HUDEP-2 (cell line): ENCODE data around the gene HABP2.

Source experiments
- DNase-seq, 76 experiments: peaks; one replicate each; lab custom pipeline; 2025; ENCODE audit not compliant: unreplicated experiment in 76 of 76; lab: John Stamatoyannopoulos, UW

HABP2 gene

DNA sequence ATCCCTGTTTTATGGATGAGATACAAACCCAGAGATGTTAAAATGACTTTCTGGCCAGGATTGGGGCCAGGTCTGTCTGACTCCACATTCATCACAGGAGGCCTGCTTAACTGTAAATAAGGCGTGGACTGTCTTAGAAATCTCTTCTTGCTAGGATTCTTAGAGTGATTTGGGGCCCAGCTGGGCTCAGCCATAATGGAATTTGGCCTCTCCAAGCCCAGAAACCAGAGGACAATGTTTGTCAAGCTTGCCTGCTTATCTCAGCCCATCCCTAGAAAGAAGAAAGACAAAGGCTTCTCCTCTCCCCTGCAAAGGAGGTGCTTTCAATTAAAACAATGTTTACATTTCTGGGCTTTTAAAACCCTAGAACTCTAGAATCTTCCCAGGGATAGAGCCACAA is 2.9 kb downstream of the HABP2 start:
- no peak for DNase-seq

DNA sequence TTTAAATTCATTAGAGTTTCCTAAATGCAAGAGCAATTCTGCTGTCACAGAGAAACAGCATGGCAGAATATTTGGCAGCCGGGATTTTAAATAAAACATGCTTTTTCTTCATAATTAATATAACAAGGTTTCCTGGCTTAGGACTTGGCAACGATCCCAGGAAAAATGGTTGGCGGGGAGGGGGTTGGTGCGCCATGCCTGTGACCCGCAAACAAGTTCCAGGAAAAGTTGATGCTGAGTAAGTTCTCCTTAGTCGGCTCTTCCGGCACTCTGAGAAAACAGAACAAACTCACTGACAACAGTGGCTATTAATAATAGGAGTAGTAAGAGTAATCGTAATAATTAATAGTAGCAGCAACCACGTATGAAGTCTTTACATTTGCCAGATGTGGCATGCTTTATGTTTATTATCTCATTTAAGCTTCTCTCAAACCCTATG is 4.6 kb downstream of the HABP2 start:
- no peak for DNase-seq

DNA sequence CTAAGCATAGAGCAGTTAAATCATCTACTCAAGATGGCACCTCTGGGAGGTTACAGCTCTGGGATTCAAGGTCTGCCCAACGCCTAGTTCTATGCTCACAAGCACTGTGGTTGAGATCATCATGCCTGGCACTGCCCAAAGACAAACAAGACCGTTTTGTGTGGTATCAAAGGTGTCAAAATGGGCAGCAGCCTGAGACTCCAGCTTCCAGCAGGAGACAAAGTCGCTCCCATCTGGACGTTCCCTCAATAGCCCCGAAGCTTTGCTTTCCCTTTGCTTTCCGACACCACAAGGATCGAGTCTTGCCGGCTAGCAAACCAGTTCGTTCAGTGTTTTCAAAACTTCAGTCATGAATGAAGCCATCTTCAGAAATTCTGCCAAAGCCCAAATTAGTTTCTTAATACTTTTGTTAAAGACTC is 5.1 kb downstream of the HABP2 start:
- no peak for DNase-seq

DNA sequence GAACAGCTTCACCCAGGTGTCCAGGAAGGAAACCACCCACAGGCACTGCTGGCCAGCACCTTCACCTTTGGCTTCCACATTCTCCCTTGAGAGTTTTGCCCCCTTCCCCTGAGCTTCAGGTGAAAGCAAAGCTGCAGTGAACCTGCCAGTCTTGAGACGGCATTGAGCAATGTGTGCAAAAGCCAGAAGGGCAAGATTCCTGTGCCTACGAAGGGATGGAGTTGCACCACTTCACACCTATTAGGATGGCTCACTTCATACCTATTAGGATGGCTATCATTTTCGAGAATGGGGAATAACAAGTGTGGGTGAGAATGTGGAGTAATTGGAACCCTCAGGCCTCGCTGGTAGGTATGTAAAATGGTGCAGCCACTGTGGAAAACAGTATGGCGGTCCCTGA is 7.2 kb downstream of the HABP2 start:
- no peak for DNase-seq

DNA sequence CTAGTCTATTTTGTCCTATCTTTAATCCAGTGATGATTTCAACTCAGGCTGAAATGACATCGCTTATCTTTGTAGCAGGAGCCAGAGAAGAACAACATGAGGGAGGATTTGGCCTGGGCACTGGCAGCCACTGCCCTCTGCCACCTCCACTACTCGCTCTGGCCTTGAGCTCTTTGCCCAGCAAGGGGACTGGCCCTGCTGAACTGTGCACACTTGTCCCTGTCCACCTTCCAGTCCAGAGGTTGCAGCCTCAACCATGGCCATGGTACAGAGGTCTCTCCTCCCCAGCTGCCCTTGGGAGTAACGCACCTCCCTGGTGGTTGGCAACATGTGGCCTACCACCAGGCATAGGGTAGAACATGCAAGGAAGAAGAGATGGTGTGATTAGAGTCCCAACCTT is 8.4 kb downstream of the HABP2 start:
- no peak for DNase-seq

DNA sequence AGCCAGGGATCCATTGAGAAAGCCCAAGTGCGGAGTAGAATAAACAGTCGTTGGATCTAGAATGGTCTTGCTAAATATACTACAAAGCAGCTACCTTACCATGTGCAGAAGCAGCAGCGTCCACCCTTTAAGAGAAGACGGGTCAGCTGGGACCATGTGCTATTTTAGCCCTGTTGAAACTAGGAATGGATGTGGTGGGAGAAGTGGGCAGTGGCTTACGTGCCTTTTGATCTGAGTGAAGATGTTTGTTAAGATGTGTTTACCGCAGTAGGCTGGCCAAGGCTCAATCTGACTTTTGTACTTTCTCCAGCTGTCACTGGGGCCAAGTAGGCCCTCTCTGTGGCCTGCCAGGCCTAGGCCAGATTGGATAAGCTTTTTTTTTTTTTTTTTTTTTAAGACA is 9.2 kb downstream of the HABP2 start:
- no peak for DNase-seq

DNA sequence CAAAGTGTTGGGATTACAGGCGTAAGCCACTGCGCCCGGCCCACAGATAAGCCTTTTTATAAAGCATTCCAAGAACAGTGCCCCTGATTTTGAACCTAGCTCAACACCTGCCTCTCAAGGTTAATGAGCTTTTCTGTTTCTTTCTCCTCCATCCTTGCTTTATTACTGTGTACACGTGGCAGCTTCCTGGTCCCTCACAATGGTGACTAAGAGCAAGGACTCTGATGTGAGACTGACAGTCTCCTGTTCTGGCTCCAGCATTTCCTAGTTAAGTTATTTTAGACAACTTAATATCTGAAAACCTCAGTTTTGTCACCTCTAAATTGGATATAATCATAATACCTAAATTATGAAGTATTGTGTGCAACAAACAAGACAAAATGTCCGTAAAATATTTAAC is 9.9 kb downstream of the HABP2 start:
- DNase-seq, result no peak

DNA sequence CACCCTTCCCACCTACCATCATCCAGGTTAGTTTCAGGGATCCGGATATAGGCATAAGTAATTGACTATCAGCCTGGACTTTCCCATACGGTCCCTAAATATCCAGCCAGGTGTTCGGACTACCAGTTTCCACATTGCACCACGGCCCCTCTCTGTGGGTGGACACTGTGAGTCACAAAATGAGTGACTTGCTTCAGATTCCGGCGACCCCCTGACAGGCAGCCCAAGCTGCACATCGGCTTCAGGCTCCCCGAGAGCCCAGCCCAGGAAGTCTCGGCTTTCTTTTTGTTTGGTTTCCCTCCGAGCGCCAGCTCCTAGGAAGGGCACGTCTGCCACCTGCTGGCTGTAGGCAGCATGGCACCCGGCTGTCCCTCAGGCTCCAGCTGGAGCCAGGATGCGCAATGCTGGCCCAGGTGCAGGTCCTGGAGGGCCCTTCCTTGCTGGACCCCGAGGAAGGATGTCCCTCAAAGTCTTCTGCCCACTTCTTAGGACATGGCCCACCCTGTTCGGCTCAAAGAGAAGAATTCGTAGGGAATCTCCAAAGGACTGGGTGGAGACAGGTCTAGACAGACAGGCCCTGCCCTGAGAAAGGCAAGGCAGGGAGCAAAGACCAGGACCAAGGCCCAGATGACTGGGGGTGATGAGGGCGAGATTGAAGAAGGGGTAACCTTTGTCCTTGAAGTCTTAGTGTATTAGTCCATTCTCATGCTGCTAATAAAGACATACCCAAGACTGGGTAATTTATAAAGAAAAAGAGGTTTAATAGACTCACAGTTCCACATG is 10.6 kb downstream of the HABP2 start:
- peak in 55 of 76 experiments; percentile 2 to 63 (median 30) for DNase-seq

DNA sequence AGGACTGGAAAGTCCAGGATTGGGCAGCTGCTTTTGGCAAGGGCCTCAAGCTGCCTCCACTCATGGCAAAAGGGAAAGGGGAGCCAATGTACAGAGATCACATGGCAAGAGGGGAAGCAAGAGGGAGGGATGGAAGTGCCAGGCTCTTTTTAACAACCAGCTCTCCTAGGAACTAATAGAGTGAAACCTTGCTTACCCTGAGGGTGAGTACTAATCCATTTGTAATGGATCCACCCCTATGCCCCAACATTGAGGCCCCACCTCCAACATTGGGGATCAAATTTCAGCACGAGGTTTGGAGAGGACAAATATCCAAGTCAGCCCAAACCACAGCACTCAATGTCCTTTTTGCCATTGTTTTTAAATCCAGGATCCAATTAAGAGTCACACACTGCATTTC is 12.5 kb downstream of the HABP2 start:
- DNase-seq, result no peak

DNA sequence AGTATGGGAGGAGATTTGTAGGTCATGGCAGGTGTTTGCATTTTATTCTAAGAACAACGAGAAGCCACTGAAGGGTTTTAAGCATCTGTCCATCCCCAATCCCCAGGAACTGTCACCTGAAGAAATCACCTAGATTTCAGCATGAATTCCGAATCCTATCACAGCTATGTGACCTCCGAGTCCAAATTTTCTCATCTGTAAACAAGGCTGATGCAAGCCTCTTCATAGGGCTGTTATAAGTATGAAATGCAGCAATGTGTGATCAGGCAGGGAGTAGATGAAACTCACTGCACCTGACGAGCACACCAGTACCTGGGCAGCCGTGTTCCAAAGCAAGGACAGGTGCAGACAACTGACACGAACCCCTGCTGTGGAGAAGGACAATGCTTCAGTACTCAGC is 14.0 kb downstream of the HABP2 start:
- no peak for DNase-seq

DNA sequence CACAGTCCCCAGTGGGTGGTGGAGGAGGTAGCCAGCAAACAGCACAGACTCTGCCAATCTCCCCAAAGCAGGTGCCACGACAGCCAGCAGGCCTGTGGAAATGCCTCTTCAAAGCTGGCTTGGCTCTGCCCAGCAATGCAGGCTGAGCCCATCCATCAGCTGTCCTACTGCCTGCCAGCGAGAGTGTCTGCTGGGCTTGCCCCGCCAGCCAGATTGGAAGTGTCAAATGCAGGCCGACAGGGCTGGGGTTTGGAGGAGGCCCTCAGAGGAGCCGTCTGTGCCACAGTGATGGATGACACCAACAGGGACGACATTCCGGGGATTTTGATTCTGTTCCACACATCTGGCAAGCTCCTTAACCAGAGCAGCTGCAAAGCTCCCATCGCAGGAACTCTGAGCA is 16.7 kb downstream of the HABP2 start:
- no peak for DNase-seq

DNA sequence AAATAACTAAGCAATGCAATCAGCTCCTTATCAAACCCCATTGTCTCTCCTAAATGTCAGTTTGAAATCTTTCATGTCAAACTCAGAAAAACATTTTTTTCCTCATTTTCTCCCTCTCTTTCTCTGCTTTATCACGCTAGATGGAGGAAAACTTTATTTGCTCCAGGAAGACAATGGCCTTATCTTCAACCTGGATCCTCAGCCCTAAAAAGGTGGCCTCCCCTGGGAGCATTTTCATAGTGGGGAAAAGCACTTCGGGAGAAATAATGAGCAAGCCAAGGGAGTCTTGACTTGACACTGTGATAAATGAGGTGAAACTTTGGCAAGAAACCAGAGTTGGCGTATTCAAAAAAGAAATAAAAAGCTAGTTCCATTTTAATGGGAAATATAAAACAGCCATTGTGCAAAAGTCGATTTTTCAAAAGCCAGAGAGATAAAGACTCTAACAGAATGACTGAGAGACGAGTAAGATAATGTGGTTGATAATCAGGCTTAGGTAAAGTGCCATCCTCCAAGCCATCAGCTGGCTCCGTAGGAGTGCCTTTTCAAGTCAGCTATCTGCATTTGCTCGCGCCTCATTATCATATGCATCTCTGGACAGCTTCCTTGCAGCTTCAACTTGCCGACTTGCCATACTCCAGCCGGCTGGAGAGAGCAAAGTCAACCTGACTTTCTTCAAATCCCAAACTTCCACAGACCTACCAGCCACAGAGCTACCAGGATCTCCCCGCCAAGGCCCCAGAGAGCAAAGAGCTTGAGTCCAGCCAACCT is 19.9 kb downstream of the HABP2 start:
- no peak for DNase-seq

DNA sequence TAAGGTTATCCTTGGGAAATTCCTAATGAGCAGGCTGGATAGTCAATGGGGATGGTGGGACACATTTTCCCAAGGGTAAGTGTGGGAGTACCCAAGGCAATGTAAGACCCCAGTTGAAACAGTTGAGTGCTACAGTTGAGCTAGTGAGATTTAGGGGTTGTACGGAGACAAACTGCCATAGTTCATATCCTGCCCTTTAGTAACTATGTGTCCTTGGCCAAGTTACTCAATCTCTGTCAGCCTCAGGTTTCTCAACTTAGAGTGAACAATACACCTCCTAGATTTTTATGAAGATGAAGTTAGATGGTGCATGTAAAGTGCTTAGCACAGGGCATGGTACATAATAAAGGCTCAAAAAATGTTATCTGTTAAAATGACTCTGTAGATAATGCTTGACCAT is 20.5 kb downstream of the HABP2 start:
- no peak for DNase-seq

DNA sequence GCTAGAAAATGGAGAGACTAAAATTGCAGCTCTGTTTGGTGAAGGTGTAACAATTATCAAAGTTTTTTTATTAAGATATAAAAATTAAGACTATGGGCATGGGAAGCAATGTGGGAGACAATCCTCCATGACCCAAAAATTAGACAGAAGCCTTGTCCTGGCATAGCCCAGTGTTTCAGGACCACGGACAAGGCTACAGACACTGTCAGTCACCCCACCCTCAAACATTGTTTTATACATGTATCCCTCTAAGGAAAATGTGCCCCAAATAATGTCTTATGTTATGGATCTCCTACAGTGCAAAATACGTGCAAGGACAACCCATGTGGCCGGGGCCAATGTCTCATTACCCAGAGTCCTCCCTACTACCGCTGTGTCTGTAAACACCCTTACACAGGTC is 24.0 kb downstream of the HABP2 start:
- peak in 11 of 76 experiments; percentile 1 to 21 (median 6) for DNase-seq

DNA sequence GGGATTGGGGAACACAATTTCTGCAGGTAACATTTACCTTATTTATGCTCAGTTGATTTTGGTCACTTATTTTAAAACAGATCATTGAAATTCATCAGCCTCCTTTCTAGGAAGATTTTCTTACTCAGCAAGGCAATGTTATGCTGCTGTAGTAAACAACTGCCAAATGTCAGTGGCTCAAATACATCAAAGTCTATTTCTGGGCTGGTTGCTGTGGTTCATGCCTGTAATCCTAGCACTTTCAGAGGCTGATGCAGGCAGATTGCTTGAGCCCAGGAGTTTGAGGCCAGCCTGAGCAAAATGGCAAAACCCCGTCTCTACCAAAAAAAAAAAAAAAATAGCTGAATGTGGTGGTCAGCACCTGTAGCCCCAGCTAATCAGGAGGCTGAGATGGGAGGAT is 25.9 kb downstream of the HABP2 start:
- DNase-seq, result no peak

DNA sequence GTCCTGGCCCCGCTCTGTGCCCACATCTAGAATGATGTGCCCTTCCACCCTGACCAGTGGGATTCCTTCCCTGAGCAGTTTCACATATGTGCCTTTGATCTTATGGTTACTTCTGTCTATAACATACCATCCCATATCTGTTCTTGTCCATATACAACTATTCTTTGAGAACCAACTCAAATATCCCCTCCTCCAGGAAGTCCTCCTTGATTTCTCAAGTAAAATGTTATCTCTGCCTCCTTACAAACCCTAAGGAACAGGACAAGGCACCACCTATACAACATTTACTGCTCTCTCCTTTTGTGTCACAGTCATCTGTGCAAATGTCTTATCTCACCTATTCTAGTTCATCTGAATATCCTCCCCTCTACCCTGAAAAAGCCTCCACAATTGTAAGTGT is 28.2 kb downstream of the HABP2 start:
- DNase-seq, result no peak

DNA sequence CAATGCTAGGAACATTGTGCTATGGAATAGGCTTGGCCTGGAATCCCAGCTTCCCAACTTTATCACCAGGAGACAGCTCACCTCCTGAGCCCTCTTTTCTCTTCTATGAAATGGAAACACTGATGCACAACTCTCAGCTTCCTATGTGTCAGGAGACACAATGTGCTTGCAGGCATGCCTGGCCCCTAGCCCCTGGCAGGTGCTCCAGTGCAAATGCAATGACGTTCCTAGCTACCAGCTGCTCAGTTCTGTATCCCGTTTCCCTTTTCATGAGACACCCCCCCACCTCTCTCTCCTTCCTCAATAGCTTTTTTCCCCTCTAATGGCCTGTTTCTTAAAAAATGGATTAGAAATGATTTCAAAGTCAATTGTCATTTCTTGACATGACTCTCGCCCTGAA is 30.7 kb downstream of the HABP2 start:
- no peak for DNase-seq

DNA sequence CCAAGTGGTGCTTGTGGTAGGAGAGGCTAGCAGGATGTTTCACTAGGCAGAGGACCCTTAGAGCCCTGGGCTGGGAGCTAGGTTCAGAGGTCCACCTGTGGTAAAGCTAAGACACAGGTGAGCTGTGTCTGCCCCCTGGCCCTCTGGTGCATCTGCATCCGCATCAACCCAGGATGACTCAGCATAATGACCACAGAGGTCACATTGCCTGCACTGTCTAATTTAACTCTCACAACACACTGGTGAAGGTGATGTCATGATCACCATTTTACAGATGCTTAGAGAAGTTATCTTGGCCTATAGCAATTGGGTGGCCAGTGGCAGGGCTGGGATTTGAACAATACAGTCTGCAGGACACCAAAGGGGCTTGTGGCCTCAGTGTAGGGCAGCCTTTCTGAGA is 33.1 kb downstream of the HABP2 start:
- no peak for DNase-seq

DNA sequence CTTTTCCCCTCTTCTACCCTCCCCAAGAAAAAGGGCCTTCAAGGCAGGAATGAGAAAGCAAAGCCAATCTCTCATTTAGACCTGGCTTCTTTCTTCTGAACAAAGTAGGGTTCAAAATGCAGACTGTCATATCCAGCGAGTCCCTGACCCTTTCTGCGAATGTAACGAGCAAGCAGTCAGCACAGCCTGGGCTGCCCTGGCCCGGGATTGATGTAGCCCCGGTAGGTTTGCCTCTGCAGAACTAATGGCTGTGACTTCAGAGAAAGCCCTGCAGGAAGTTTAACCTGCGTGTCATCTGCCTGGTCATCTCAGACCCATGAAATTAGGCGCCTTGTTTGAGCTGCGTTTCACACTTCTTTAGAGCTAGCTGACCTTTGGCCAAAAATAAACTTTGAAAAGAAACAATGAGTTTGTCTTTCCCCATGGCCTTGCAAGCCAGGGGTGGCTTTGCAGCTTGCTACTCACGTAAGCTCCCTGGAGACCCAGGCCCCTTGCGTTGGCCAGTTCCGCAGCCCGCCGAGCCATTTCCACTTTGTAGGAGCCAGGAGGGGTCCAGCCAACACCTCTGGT is 36.4 kb downstream of the HABP2 start:
- no peak for DNase-seq

DNA sequence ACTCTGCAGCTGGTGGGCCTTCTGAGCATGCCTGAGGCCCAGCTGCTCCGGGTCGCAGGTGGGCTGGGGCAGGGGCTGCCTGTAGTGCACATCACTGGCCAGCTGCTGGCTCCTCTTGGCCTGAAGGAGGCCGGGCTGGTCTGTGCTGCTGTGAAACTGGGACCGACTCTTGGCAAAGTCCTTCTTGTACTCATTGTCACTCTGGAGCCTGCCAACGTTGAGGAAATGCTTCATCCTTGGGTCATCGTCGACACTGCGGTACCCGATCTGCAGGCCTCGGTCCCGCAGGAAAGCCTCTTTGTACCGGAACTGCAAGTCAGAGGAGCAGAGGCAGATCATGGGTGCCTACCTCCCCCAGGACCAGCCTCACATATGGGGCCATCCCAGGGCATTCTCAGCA is 37.7 kb downstream of the HABP2 start:
- DNase-seq, result no peak

DNA sequence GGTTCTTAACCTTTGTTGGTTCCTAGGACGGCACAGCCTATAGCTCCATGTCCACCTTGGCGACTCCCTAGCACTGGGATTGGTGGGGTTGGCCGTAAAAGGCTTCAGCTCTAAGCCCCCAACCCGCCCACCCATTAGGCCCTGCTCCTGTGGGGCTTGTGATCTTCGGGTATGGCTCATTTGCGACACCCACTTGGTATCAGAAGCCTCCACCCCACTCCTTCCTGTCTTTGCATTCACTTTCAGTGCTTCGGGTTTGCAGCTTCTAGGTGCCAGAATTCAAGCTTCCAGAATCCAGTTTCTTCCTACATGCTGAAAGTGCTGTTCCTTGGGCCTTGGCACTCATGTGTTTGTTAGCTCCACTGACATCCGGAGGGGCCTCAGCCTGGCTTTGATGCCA is 39.5 kb downstream of the HABP2 start:
- no peak for DNase-seq

DNA sequence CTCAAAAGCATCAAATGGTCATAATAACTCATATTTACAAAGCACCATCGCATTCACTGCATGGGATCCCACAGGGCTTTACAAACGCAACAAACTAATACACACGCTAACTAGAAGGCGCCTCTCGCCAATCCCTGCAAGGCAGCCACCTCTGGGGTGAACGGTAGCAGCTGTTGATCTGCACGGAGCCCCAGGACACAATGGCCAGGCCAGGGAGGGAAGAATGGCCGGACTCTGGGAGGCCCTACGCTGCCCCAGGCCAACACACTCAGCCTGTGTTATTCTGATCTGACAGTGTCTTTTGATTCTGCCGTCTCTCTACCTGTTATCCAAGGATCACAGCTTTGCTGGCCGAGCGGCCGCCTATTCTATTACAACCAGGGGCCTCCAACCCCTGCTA is 41.8 kb downstream of the HABP2 start:
- DNase-seq, result no peak
